GM10248 (cell line): ENCODE measurements around the gene VMO1.

Experiments used
- CTCF ChIA-PET: fragments of 300-600 bp; sonication (Branson Sonifier 250); formaldehyde crosslinking; extraction: SDS; loops from one replicate; lab custom pipeline; 2021; ENCODE audit warnings: antibody characterized with exemption; lab: Yijun Ruan, JAX
- POLR2A ChIA-PET: fragments of 350-650 bp; sonication (Branson Sonifier 250); formaldehyde crosslinking; extraction: SDS; loops from one replicate; lab custom pipeline; 2020; ENCODE audit warnings: antibody characterized with exemption; lab: Yijun Ruan, JAX
- DNase-seq: peaks from one replicate; pipeline ENCODE4 v3.0.0; 2012; ENCODE audit errors: extremely low spot score
- TF ChIP-seq, protein P1 (sequence below): IDR thresholded peaks from 2 replicates; pipeline ENCODE4 v1.5.1; 2012; ENCODE audit warnings: mild to moderate bottlenecking, low read depth; ENCODE audit errors: extremely low read depth, missing control alignments, control extremely low read depth

VMO1 gene

DNA sequence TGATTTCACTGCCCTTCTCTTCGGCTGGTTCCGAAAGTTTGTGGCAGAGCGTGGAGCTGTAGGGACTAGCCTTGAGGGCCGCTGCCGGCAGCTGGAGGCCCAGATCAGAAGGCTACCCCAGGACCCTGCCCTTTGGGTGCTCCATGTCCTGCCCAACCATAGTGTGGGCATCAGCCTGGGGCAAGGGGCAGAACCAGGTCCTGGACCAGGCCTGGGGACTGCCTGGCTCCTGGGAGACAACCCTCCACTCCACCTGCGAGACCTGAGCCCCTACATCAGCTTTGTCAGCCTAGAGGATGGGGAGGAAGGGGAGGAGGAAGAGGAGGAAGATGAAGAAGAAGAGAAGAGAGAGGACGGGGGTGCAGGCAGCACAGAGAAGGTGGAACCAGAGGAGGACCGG, 45.6 kb downstream of the VMO1 start:
- POLR2A ChIA-PET = no interaction called here
- TF ChIP-seq, protein P1, sequence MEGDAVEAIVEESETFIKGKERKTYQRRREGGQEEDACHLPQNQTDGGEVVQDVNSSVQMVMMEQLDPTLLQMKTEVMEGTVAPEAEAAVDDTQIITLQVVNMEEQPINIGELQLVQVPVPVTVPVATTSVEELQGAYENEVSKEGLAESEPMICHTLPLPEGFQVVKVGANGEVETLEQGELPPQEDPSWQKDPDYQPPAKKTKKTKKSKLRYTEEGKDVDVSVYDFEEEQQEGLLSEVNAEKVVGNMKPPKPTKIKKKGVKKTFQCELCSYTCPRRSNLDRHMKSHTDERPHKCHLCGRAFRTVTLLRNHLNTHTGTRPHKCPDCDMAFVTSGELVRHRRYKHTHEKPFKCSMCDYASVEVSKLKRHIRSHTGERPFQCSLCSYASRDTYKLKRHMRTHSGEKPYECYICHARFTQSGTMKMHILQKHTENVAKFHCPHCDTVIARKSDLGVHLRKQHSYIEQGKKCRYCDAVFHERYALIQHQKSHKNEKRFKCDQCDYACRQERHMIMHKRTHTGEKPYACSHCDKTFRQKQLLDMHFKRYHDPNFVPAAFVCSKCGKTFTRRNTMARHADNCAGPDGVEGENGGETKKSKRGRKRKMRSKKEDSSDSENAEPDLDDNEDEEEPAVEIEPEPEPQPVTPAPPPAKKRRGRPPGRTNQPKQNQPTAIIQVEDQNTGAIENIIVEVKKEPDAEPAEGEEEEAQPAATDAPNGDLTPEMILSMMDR = no peak
- CTCF ChIA-PET = no interaction called here
- no peak for DNase-seq

- ChIA-PET CTCF (no interaction called here), POLR2A (no interaction called here)
- no peak for DNase-seq
- TF ChIP-seq, protein P1 = no peak
These were observed 46.2 kb downstream of the VMO1 start for GRCh38 chr17:4740025-4740351.

DNA sequence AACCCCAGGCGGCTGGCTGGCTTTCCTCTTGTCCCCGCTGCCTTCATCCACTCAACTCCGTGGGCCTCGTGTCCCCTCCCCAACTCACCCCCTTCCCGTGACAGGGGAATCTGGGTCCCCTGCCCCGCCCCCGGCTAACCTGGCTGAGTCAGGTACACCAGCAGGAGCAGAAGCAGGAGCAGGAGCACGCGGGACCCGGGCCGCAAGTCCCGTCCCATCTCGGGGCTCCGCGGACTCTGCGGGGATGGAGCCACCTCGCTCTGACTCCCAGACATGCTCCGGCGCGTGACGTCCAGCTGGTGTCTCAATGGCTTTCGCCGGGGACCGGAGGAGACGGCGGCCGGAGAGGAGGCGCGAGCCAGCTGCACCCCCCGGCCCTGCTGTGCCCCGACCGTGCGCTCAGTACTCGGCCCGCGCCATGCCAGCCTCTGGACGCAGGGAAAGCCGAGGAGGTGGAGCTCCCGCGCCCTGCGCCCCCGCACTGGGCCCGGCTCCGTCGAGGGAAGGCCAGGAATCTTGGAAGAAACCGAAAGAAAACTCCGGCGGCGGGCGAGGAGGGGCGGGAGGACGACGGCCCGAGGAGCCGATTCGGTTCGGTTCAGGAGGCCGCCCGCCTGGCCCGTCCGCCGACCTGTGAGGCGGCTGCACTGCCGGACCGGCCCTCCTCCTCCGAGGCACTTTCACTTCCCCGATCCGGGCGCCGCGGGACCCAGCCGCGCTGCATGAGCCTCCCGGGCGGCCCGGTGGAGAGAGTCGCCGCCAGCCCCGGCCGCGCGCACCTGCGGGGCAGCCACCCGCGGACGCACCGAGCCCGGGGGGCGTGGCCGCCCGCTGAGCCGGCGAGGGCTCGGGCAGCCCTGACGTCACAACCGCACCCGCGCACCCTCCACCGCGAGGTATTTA, 46.8 kb downstream of the VMO1 start, which contains the start of the genes CXCL16 and ZMYND15:
CXCL16 (minus strand) TSS at position 807 of the 903 bp plus-strand sequence; CDS start at position 218, 589 bp downstream.
ZMYND15 (plus strand) TSS at position 712 of the 903 bp plus-strand sequence. CDS start 716 bp downstream, outside the sequence.
- ChIA-PET CTCF (interaction anchor here (1.2 kb wide), 1 partner anchor 51 kb away, joined by 4 read pairs; no protein-coding TSS in a partner anchor), POLR2A (no interaction called here)

DNA sequence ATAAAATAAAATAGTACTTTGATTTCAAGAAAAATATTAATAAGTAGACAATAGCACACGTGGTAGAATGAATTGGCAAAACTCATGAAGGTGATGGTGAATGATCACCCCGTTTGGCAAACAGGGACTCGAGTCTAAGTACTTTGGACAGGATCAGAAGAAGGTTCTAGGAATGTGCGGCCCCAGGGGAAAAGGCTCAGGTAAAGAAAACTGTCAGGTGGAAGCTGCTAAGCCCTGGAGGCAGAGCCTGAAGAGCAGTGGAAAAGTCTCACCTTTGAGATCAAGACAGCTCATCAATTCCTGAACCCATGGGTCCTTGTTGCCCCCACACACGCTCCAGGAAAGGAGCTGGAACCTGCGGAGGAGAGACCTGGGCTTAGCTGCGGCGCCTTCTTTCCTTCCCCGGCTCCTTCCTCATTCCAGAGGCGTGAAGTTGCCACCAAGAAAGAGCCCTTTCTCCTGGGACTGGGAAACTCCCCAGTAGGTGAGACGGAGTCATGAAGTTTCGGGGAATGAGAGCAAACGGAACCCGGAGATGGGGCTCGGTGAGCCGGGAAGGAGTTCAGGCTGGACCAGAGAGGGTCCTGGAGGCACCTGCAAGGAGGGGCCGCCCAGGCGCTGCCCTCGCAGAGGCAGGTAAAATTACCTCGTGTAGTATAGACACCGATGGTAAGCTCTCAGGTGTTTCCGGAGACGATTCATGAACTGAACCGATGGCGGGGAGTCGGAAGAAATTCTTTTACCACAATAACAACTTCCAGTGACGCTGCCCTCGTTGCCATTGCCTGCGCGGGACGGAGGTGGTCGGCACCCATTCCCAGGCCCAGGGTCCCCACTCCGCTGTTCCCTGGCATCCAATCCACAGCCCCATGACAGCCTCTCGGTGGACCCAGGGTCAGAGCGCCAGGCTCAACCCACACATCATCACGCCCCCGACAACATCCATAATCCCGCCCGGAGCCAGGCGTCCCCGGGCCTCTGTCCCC, 47.7 kb downstream of the VMO1 start:
- DNase-seq = no peak
- TF ChIP-seq, protein P1 = no peak
- ChIA-PET CTCF (interaction anchor here (1.2 kb wide), 2 partner anchors 52 kb away, joined by 3 to 4 read pairs; no protein-coding TSS in a partner anchor), POLR2A (no interaction called here)

More for the DNA sequence above, 46.8 kb downstream of the VMO1 start, which contains the start of the genes CXCL16 and ZMYND15:
- DNase-seq = peak; percentile 87
- TF ChIP-seq, protein P1 = no peak

DNA sequence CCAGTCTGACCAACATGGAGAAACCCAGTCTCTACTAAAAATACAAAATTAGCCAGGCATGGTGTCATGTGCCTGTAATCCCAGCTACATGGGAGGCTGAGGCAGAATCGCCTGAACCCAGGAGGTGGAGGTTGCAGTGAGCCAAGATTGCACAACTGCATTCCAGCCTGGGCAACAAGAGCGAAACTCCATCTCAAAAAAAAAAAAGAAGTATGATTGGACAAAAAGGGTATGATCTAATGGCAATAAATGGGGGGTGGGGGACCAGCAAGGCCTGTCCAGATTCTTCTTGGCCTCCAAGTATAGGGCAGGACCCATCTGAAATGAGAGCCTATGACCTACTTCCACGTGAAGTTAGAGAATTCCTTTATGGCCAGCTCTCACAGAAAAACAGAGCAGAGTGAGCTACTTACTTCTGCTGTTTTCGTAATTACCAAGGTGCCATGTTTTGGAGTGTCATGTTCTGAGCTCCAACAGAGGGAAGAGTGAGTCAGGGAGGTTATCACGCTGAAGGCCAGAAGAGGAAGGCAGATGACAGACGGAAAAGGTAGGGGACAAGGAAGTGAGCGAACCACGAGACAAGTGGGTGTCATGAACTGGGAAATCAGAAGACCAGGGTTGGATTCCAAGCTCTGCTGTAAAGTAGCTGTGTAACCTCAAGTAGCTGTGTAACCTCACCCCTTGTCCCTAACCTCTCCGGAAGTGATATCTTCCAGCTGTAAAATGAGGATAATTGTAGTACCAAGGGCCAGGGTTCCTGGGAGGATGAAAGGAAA, 50.1 kb downstream of the VMO1 start:
- CTCF ChIA-PET = interaction anchor here (1.1 to 1.5 kb wide), 3 partner anchors 10 to 326 kb away, joined by 3 to 5 read pairs (median 3); no protein-coding TSS in a partner anchor
- TF ChIP-seq, protein P1 = no peak
- no peak for DNase-seq
- POLR2A ChIA-PET = no interaction called here
